GM19240 (cell line): ENCODE data around the gene LRRIQ1.

Source experiments
- DNase-seq: peaks from one replicate; pipeline ENCODE4 v3.0.0; 2011; ENCODE audit warnings: low spot score; ENCODE audit not compliant: insufficient read length

Gene LRRIQ1

GRCh38 chr12:85280984-85281630 lies 245.0 kb downstream of the LRRIQ1 start:
- no peak for DNase-seq

- DNase-seq: no peak
Observed at GRCh38 chr12:85281636-85282312, 245.6 kb downstream of the LRRIQ1 start.

GRCh38 chr12:85283560-85283959 lies 247.4 kb downstream of the LRRIQ1 start:
- DNase-seq: no peak
